GM19035 (cell line): ENCODE results near the gene SETBP1.

Experiments used
- ATAC-seq: cut with Tn5 transposase; IDR thresholded peaks from one replicate; pipeline ENCODE4 v1.9.1; 2021; ENCODE audit not compliant: unreplicated experiment

The SETBP1 gene

DNA sequence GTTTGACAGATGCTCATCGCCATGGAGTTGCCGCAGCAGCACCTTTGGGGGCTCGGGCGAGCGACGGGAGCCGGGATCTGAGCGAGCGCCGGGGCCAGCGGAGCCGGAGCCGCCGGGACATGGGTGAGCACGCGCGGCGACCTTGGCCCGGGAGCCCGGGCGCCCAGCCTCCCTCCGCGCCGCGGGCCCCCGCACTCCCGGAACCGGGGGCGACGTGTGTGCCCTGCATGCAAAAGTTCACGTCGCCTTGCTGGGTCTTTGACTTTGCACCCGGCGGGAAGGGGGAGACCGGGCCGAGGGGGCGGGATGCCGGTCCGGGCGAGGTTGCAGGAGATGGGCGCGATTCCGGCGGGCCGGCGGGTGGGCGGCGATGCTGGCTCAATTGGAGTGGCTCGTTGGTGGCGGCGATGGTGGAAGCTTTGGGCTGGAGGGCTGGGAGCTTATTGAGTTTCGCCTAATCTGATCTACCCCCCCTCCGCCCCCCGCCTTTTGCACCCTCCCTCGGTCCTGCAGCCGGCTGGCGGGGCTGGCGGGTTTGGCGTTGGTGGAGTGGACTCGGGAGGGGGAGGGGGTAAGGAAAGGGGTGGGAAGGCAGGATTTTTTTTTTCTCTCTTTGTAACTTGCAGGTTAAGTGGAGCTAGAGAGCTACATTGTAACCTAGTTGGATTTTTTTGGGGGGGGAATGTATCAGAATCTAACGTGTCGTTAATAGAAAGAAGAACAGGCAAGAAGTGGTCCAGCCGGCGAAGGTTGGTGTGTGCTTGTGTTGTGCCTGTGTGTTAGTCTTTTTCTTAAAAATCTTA lies at the start of gene SETBP1:
Gene SETBP1, plus strand, starts transcription at position 616 of the 803 bp plus-strand sequence. CDS start 20,459 bp downstream, outside the sequence.
- peak; percentile 26 for ATAC-seq

DNA sequence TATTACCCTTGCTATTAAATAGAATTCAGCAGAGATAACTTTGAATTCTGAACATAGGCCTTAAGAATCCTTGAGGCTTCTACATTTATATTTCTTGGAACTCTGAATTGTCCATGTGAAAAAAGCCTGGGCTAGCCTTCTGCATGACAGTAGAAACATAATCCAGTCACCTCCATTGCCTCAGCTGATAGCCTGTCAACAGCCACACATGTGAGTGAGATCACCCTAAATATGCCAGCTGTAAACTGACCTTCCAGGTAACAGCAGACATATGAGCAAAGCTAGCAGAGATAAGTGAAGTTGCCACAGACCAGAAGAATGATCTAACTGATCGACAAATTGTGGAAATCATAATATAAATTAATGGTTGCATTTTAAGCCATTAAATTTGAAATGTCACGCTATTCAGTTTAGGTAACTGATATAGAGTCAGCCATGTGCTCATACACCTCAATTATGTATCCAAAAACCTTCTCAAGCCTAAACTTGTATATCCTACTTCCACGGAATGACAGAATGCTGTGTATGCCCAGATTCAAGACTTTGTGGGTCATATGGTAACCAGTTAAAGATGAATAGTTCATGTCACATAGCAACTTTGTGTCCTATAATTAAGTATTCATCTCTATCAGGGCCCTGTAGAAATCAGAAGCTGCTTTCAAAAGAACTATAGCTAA lies 48.1 kb upstream of the SETBP1 start:
- no peak for ATAC-seq

DNA sequence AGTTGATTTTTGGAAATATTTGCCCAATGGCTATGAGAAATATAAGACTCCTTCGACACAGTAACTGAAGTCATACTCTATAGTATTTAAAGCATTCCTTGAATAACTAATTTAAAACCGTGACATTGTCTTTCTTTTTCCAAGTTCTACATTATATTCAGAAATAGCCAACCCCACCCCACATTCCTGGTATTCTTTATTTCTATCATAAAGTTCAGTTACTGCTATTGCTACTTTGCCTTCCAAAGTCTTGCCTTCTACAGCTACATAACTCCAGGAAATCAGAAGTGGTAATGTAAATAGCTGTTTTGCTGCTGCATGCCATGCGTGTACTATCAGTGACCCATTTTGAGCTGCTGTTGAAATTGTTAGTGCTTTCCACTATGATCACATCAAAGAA lies 45.1 kb upstream of the SETBP1 start:
- ATAC-seq, result no peak

DNA sequence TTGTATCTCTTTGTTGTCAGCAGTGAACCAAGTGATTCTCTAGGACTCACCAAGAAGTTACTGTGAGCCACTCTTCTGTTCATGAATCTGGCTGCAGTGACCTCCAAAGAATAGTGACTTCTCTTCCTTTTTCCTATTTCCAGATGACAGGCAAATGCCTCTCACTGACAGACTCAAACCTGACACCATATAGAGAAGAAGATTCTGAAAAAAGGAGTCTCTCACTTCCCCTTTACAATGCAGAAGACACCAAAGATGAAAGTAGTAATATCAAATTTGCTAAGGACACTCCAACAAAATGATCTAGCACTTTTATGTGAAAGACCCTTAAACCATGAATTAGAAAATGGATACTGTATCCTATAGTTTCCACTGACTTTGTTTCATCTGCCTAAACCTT lies 44.4 kb upstream of the SETBP1 start:
- ATAC-seq, result no peak

DNA sequence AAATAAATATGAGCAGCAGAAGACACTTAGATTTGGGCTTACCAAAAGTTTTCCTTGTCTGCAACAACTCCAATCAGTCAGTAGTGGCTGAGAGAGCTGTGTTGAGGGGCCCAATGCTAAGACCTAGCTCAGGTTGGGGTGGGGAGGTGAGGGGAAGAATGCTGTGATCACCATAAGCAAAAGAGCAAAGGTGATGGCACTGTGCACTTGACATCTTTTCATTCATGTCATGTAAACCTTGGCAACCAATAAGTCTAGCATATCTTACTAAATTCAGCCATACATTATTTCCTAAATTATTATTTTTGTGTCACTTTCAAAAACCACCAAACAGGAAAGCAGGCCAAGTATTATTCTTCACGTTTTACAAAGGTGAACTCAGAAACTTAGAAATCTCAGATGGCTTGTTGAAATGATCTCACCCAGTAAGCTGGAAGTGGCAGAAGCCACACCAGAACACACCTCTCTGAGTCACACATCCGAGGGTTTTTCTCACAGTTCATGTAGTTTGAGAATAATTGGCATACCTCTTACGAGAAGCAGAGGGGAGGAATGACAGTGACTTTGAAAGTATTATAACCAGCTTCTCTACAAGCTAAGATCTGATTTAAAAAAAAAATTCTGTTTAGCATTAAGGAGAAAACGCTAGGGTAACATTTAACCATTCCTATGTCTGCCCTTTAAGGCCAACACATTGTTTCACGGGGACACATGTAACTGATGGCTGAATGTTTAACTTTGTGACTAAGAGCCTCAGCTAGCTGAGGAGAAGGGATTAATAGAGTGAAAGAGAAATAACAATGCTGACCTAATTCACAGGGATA lies 43.3 kb upstream of the SETBP1 start:
- ATAC-seq, result no peak

DNA sequence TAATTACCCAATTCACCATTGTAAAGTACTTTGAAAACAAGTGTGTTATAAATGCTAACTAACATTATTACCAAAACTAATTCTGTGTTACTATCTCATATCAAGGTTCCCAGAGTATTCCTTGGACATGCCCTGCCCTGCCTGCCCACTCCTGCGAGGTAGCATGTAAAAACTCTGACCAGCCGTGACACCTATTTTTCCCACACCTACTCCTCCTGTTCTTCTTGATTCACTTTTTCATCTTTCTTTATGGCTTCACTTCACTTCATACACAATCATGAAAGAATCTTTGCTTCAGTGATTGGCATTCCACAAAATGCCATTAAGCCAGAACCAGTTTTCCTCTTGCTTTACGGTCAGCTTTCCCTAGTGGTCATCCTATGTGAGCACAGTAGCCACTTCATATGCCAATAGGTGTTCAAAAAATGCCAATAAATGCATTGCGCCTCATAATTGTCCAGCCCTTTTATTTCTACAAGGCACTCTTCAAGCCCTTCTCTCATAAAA lies 42.6 kb upstream of the SETBP1 start:
- no peak for ATAC-seq

DNA sequence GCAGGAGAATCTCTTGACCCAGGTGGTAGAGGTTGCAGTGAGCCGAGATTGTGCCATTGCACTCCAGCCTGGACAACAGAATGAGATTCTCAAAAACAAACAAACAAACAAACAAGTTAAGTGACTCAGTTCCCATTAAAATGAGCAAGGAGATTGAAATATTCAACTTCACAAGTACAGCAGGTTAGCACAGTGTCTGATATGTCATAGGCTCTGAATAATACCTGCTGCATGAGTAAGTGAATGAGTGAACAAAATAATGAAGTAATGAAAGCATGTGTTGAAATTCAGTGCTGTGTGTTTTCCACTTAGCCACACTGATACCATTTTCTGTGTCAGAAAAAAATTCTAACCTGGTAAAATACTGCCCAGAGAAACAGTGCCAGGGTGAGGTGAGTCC lies 41.9 kb upstream of the SETBP1 start:
- ATAC-seq, result no peak

DNA sequence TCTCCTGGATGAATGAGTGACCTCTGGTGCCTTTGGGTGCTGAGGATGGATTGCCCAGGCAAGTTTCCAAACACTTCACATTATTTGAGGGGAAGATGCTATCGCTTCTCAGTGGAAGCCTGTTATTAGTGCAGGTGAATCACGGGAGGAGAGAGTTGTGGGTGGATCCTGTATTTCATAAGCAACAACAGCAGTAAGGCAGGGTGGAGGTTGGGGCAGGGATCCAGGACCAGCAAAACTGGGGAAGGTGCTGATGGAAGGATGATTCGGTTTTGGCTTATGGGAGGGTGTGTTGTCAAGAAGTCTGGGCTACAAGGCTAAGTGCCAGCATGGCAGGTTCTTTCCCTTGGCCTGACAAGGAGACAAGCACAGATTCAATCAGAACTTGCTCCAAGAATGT lies 37.7 kb upstream of the SETBP1 start:
- no peak for ATAC-seq

DNA sequence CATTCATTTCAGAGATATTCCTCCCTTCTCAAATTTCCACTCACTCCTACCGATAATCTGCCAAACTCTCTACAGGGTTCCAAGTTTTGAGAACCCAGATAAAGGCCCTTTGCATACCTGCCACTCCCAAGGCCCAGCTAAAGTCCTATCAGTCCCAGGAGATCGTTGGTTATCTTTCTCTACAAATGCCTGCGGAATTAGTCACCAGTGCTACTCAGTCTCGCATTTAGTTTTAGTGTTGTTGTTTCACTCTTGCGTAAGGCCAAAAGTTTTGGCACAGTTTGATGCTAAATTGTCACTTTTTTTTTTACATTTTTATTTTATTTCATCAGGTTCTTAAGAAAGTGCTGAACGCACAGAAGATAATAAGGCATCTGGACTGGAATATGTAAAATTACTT lies 29.2 kb upstream of the SETBP1 start:
- ATAC-seq, result no peak

DNA sequence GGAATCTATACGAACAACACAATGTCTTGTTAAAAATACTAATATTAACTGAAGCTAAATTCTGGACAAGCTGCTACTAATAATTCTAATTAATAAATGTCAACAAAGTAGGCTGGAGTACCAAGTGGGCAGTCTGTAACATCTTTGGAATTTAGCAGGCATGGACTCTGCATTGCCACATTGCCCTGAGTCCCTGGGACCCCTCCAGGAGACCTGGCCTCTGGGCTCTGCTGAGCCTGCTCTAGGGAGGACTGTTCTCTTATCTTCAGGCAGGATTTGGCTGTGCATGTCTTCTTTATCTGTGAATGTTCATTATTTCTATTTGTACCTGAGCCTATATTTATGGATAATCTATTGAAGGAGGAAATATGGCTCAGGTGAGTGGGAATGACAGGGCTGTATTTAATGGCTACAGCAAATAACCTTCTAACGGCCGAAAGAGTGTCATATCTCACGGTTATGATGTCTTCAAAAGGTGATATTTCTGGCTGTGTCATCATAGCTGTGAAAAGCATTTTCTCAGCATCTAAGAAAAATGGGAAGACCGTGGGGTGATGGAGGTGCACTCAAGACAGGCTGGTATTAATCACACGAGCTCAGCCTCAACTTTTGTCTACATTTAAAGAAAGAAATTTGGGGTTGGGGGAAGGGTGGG lies 28.6 kb upstream of the SETBP1 start:
- ATAC-seq, result no peak

DNA sequence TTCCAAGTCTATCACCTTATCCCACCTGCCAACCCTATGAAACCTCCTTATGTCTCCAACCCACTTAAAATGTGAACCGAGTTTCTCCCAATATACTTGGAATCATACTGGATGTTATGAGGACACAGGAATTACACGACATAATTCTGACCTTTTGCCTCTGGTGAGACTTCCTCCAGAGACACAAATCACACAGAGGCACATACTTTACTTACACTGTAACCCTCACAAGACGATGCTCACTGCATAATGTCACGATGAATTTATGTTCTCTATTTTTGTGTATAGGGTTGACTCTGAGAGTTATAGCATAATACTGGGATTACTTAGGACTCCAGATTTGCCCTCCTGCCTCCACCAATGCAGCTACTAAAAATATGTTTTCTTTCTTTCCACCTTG lies 28.0 kb upstream of the SETBP1 start:
- ATAC-seq, result no peak

DNA sequence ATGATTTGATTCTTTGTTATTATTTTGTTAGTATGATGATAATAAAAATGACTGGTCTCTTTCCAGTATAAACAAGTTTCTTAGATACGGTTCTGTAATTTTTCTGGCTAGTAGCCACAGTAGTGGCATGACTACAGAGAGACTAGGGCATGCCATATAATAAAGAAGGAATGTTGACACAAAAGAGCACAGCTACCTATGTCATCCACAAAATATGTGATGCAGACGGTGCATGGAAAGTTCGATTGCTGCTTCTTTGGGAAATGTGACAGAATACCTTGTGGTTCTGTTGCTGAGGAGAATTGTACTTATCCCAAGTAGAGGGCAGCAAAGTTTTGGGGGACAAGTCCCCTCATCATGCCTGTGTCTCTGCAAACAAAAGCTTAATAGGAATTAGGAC lies 26.1 kb upstream of the SETBP1 start:
- no peak for ATAC-seq

DNA sequence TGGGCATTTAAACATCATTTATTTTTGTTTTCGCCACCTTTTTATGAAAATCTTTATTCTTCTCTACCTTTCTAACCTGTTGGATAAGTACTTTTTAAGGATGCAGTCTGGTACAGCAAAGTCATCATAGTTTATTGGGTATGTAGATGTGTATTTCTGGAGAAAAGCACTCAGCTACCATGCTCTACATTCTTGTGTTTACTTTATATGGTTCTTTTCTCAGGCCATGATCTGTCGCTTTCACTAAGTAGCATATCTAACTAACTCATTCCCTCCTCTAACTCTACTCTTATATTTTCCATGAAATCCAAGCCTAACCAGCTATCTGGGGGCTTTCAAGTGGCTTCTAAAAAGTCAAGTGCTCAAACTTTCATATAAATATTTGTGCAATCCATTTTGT lies 25.3 kb upstream of the SETBP1 start:
- ATAC-seq, result no peak

DNA sequence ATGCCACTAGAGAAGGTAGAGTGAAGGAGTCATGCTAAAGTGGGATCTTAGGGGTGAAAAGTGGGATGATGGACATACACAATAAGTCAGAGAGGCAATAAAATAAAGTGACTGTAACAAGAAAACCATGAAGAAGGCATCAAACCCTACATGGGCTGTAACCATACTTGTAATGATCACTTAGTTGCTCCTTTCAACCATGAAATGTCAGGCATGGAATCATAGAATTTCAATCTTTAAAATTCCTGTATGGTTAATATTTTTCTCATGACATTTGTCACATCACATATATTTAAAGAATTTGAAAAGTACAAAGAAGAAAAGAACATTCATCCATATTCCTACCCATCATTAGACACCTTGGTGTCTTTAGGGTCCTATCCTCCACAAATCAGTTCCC lies 20.9 kb upstream of the SETBP1 start:
- no peak for ATAC-seq

DNA sequence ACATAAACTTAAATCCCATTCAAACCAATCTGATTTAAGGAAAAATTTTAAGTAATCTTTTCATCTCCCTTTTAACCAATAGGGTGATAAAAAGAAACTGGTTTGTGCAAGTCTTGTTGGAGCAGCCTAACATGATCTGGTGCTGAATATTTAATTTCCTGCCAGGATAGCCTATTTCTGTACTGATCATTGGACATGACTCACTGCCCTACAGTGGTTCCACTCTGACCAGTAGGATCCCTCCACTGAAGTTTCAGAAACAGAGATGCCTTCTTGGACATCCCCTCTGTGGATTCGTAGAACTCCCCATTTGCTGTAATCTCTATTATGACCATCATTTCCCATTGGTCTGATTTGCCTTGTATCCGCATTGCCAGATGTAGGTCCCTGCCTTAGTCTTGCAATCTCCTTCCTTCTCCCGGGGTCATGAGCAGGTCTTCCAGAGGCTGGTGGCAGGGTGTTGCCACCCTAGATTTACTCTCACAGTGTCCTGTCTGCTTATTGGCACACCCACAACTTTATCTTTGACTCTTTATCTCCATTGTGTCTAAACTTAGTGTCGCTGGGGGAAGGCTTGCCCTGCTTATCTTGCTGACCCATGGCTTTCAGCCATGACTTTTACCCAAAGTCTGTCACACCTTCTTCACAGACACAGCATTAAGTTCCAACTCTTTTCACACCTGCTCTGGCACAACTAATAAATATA lies 12.3 kb upstream of the SETBP1 start:
- no peak for ATAC-seq

DNA sequence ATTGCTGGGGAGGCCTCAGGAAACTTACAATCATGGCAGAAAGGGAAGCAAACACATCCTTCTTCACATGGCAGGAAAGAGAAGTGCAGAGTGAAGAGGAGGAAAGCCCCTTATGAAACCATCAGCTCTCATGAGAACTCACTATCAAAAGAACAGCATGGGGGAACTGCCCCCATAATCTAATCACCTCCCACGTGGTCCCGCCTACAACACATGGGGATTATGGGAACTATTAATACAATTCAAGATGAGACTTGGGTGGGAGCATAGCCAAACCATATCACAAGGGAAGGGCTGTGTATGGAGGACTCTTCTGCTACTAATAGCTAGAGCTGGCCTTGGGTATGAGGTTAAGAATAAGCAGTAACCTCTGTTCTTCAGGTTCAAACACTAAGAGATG lies 8.8 kb upstream of the SETBP1 start:
- no peak for ATAC-seq

DNA sequence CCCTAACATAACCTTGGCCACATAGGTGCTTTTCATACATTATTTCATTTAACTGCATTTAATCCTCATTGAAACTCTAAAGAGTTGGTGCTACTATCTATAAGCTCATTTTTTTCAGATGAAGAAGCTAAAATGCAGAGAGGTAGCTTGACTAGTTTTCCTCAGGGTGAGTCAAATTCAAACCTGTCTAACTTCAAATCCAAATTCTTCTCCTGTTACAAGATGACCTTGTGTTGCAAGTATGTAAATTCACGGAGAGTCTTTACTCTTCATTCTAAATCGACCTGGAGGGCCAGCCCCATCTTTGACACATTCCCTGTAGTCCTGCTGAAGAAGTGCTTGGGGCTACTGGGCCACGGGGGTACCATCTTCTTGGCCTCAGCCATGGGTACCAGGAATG lies 8.2 kb upstream of the SETBP1 start:
- ATAC-seq, result no peak

DNA sequence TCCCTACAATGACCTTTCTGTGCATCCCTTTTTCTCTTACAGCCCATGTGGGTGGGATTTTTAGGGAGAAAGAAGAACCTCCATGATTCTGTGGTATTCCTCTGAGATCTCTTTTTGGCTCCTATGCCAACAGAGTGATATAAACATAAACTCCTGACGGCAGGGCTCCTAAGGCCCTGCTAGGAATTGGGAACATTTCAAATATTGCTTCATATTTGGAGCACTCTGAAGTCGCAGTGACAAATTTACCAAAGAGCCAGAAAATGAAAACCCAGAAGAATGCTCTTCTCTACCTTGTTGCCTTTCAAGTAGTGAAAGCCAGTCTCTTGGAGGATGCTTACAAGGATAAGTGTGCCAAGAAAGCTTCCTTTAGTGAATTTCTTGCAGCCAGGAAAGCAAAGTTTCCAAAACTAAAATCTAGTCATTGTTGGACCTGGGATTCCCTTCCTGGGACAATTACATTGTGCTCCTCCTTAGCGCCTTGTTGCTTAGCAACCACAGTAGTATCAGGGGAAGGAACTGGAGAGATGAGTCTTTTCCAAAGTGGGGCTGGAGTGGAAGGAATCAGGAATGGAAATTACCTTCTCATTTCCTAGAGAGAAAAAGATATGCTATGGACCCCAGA lies 7.3 kb upstream of the SETBP1 start:
- ATAC-seq, result no peak

DNA sequence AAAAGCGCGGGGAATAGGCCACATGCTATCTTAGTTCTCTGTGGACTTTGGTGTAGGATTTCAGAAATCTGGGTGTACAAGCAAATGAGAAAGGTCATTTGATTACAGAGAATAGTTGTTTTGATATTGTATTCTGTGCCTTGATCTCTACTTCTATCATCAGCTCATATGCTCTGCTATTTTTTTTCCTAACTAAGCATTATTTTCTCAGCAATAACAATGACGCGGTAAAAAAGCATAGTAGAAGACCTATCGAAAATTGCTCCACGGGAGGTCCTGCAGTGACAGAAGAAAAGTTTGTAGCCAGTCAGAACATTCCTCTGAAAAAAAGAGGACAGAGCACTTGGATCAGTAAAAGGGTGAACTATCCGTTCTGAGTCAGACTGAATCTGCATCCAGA lies 2.8 kb upstream of the SETBP1 start:
- ATAC-seq, result no peak

DNA sequence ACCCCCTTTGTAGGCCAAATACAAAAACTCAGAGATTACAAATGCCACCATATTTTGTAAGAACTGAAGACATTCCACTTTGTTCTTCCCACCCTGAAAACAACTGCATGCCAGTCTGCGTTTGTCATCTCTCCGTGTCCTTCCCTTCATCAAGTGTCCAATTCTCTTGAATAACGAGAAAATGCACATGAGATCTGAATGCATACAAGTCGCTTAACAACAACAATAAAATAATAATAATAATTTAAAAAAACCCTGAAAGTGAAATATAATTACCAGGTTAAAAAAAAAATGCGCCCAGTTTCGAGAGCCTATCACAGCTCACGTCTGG lies 2.0 kb upstream of the SETBP1 start:
- ATAC-seq, result no peak
